Right cardiac atrium (tissue), 5 donors: ENCODE data around the gene SLC19A1. TPM values are rescaled to one million over a fixed set of nuclear protein-coding genes. Genes with fewer than 3 reads are reported as not detected.

Experiments used
- ATAC-seq, 2 donors: fragments of 200-7000 bp; cut with Tn5 transposase; one replicate each; pipeline versions ENCODE4 v1.8.0 to v1.9.1; 2020; ENCODE audit warnings: moderate library complexity in 2 of 2, mild to moderate bottlenecking in 1 of 2
- DNase-seq, 3 donors: peaks; one replicate each; pipeline ENCODE4 v3.0.0-alpha.2; 2020
- H3K27ac ChIP-seq: one replicate; pipeline ENCODE4 v1.5.1; 2013; ENCODE audit warnings: mild to moderate bottlenecking, low read length, control low read depth, moderate library complexity
- H3K27me3 ChIP-seq: one replicate; pipeline ENCODE4 v1.6.1; 2013; ENCODE audit not compliant: control insufficient read depth, insufficient read depth
- H3K4me1 ChIP-seq: one replicate; pipeline ENCODE4 v1.6.1; 2013; ENCODE audit warnings: low read length; ENCODE audit not compliant: control insufficient read depth, insufficient read depth
- H3K4me3 ChIP-seq: one replicate; pipeline ENCODE4 v1.5.1; 2013; ENCODE audit warnings: low read length, control low read depth
- H3K9me3 ChIP-seq: one replicate; pipeline ENCODE4 v1.6.1; 2013; ENCODE audit warnings: low read length; ENCODE audit not compliant: control insufficient read depth
- WGBS: extraction: QIAGEN DNeasy Blood & Tissue Kit; methylation state at CpG from one replicate; pipeline ENCODE4 v1.1.7; 2013; 5-methylcytosine and 5-hydroxymethylcytosine counted together
- intact Hi-C, 4 donors: fragments of 100-400 bp; cut with DNase I; formaldehyde crosslinking; loops; one replicate each; pipeline versions ENCODE4 v1.11.0 to v1.14.0; 2022 to 2023
- polyA plus RNA-seq: library from polyadenylated mRNA; stranded (reverse); fragments of 200-250 nt; gene quantifications from one replicate; pipeline ENCODE4 v1.2.3, GENCODE V29; 2013
- total RNA-seq, 4 donors: library from RNA; stranded (reverse); fragmentation: NEBNext Ultra II Directional; extraction: Animal tissue kit (Norgen Biotek cat#: 25700); gene quantifications; one replicate each; pipeline ENCODE4 v1.2.1, GENCODE V29; 2021
- donor health status: healthy with polysubstance abuse.
- donor health status: DM: no; HTN: yes; CAD: no.
- donor health status: DM: no; HTN: no; CAD: no.
- donor health status: DM: no; HTN: yes; CAD: no; lungs with severe emphysema.
- donor health status: DM: yes; HTN: yes; CAD: no.

The SLC19A1 gene
- total and polyA plus RNA-seq, 5 donors = 2.3 to 5.0 (median 3.9) TPM

GRCh38 chr21:45475797-45476570 lies 66.3 kb downstream of the SLC19A1 start:
- no peaks in the 10 kb centered on the region for H3K9me3 ChIP-seq
- 93% methylated on average over 53 of the region's 53 CpGs for WGBS
- ATAC-seq = no peak
- H3K4me3 ChIP-seq = no peak overlapping the region
- peaks cover 4% of the 10 kb centered on the region for H3K4me1 ChIP-seq
- H3K27me3 ChIP-seq = no peaks in the 10 kb centered on the region
- H3K27ac ChIP-seq = no peak overlapping the region
- peak in 2 of 3 donors; percentile 41 to 60 for DNase-seq
- intact Hi-C loops = loop anchor here in 1 of 4 donors (10.0 kb wide), 1 partner anchor 349 kb away; no protein-coding TSS in a partner anchor

DNA sequence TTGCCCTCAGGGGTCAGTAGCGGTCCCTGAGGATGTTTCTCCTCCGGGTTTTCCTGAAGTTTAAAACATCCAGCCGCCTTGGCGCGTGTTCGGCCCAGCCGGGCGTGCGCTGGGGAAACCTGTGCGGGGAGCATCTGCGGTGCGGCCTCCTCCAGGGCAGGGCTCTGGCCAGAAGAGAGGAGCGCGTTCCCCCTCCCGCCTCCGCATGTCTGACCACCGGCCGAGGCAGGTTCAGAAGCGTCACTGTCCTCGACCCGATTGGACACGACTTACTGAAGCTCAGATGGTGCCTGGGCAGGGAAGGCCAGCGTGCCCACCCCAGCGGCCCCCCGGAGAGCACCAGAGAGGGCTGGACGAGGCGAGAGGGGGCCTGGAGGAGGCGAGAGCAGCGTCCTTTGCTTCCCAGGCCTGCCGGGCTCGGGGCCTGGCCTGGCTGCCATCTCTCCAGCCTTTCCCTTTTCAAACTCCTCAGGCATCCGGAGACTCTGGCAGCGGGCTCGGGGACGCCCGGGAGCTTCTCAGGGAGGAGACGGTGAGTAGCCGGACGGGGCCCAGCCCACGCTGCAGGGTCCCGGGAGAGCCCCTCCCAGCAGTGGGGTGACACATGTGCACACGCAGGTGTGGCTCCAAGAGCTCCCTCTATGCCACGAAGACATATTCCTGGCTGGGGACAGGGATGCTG lies 67.1 kb downstream of the SLC19A1 start:
- peaks cover 4% of the 10 kb centered on the region for H3K4me1 ChIP-seq
- ATAC-seq = no peak
- no peaks in the 10 kb centered on the region for H3K27me3 ChIP-seq
- H3K27ac ChIP-seq = no peak overlapping the region
- H3K4me3 ChIP-seq = no peak overlapping the region
- 94% methylated on average over 43 of the region's 43 CpGs for WGBS
- peak in 2 of 3 donors; percentile 37 to 57 for DNase-seq
- intact Hi-C loops = loop anchor here in 1 of 4 donors (10.0 kb wide), 1 partner anchor 350 kb away; no protein-coding TSS in a partner anchor
- H3K9me3 ChIP-seq = no peaks in the 10 kb centered on the region

- no peaks in the 10 kb centered on the region for H3K9me3 ChIP-seq
- H3K4me3 ChIP-seq = no peak overlapping the region
- H3K4me1 ChIP-seq = peaks cover 4% of the 10 kb centered on the region
- DNase-seq (peak in 2 of 3 donors; percentile 62 to 72), ATAC-seq (no peak)
- intact Hi-C loops = loop anchor here in 1 of 4 donors (10.0 kb wide), 1 partner anchor 350 kb away; no protein-coding TSS in a partner anchor
- no peaks in the 10 kb centered on the region for H3K27me3 ChIP-seq
- 96% methylated on average over 18 of the region's 18 CpGs for WGBS
- no peak overlapping the region for H3K27ac ChIP-seq
Observed at GRCh38 chr21:45474323-45474950, 67.8 kb downstream of the SLC19A1 start.

DNA sequence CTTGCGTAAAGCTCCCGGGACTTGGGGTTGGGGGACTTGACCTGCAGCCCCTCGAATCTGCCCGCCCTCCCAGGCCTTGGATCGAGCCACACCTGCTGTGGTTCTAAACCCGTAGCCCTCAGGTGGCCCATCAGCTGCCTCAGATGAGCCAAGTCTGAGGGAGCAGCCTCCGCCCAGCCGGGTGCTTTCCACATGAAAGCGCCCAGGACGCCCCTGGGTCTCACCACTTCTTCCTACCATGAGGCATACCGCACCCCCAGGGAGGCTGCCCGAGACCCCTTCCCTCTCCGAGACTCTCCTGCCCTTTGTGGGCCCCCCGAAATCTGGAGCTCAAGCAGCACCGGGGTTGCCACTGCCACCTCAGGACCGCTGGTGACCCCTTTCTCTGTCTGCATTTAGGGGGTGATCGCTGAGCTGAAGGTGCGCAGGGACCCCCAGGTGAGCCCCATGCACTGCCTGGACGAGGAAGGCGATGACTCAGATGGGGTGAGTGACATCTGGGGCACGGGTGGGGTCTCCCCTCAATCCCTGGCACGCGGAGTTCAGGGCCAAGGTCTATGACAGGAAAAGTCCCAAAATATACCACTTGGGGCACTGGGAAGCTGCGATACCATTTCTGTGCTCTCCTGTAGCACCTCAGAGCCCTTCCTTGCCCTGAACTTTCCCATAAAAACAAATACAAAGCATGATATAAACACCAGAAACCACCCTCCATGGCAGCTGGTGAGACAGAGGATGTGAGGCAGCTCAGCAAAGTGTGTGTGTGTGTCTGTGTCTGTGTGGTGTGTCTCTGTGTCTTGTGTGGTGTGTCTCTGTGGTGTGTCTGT lies 68.5 kb downstream of the SLC19A1 start:
- no peak overlapping the region for H3K27ac ChIP-seq
- no peaks in the 10 kb centered on the region for H3K9me3 ChIP-seq
- WGBS = 93% methylated on average over 24 of the region's 24 CpGs
- H3K4me1 ChIP-seq = peaks cover 4% of the 10 kb centered on the region
- H3K27me3 ChIP-seq = no peaks in the 10 kb centered on the region
- no peak overlapping the region for H3K4me3 ChIP-seq
- intact Hi-C loops = loop anchor here in 1 of 4 donors (10.0 kb wide), 1 partner anchor 351 kb away; no protein-coding TSS in a partner anchor
- ATAC-seq (no peak), DNase-seq (peak in 2 of 3 donors; percentile 46 to 64)

- H3K9me3 ChIP-seq = no peaks in the 10 kb centered on the region
- H3K27me3 ChIP-seq = no peaks in the 10 kb centered on the region
- peak in 2 of 3 donors; percentile 62 to 74 for DNase-seq
- H3K4me1 ChIP-seq = peaks cover 1% of the 10 kb centered on the region
- intact Hi-C loops = loop anchor here in 1 of 4 donors (10.0 kb wide), 1 partner anchor 352 kb away; no protein-coding TSS in a partner anchor
- ATAC-seq = no peak
- no peak overlapping the region for H3K4me3 ChIP-seq
- H3K27ac ChIP-seq = no peak overlapping the region
- 87% methylated on average over 42 of the region's 42 CpGs for WGBS
Observed at GRCh38 chr21:45472445-45473365, 69.5 kb downstream of the SLC19A1 start.

DNA sequence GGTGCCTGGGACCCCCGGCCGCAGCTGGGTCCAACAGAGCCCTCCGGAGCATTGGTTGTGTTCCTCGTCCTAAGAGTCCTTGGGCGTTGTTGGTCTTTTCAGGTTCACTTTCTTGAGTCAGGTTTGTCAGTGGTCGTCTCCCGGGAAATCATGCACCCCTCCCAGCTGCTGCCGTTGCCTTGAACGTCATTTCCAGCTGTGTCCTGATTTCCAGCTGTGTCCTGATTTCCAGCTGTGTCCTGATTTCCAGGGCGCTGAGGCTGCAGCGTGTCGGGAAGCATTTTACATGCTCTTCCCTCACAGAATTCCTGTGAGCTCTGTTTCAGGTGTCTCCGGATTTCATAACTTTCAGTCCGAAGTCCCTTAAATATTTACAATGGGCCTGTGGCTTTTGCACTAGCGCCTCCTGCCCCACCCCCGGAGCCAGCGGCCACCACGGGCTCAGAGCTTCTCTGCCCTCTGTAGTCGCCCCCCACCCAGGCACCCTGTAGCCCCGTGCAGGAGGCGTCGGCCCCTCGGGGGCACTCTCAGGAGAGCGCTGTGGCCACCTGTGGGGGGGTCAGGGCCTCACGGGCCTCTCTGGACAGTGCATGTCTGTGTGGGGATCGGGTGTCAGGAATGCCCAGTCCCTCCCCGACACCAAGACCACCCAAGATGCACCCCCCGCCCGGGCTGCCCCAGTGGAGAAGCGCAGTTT lies 70.6 kb downstream of the SLC19A1 start:
- H3K4me3 ChIP-seq = no peak overlapping the region
- DNase-seq (peak; percentile 67 to 83 (median 74)), ATAC-seq (peak; percentile 42 to 47)
- peak overlapping the region; percentile 7 for H3K27ac ChIP-seq
- WGBS = 47% methylated on average over 30 of the region's 30 CpGs
- no peaks in the 10 kb centered on the region for H3K27me3 ChIP-seq
- peaks cover 1% of the 10 kb centered on the region for H3K4me1 ChIP-seq
- intact Hi-C loops = loop anchor here in 1 of 4 donors (10.0 kb wide), 1 partner anchor 353 kb away; no protein-coding TSS in a partner anchor
- no peaks in the 10 kb centered on the region for H3K9me3 ChIP-seq

DNA sequence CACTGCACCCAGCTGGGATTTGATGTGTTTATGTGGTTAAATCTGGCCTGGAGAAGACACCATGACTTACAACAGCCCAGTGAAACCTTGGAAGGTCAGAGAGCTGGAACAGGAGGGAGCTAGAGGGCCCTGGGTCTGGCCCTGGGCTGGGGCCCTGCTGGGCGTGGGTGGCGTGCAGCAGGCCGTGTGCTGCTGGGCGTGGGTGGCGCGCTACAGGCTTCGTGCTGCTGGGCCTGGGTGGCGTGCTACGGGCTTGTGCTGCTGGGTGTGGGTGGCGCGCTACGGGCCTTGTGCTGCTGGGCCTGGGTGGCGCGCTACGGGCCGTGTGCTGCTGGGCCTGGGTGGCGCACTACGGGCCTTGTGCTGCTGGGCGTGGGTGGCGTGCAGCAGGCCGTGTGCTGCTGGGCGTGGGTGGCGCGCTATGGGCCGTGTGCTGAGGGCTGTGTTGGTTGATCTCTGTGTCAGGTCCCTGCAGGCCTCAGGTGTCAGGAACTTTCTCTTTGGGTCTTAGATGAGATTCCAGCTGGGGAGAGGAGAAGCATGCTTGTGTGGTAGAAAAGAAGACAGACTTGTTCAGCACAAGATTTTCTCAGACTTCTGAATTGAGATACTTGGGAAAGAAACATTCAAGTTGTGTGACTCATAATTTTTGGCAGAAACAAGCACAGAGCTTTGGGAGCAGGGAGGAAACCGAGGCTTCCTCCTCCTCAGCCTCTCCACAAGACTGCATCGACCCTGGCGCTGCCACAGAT lies 71.3 kb downstream of the SLC19A1 start:
- H3K4me3 ChIP-seq = no peak overlapping the region
- DNase-seq = peak; percentile 69 to 85 (median 83)
- 44% methylated on average over 28 of the region's 28 CpGs for WGBS

GRCh38 chr21:45470087-45470515 lies 72.1 kb downstream of the SLC19A1 start:
- Histone ChIP-seq H3K27me3 (no peaks in the 10 kb centered on the region), H3K9me3 (no peaks in the 10 kb centered on the region), H3K27ac (no peak overlapping the region), H3K4me3 (no peak overlapping the region), H3K4me1 (peaks cover 1% of the 10 kb centered on the region)
- intact Hi-C loops = loop anchor here in 1 of 4 donors (10.0 kb wide), 1 partner anchor 355 kb away; no protein-coding TSS in a partner anchor
- ATAC-seq (no peak), DNase-seq (peak; percentile 14 to 49 (median 29))
- WGBS = 86% methylated on average over 7 of the region's 7 CpGs

More for the DNA sequence above, 71.3 kb downstream of the SLC19A1 start:
- H3K9me3 ChIP-seq = no peaks in the 10 kb centered on the region
- intact Hi-C loops = loop anchor here in 1 of 4 donors (10.0 kb wide), 1 partner anchor 354 kb away; no protein-coding TSS in a partner anchor
- no peaks in the 10 kb centered on the region for H3K27me3 ChIP-seq
- peak overlapping the region; percentile 22 for H3K27ac ChIP-seq
- peak; percentile 73 to 77 for ATAC-seq
- peaks cover 1% of the 10 kb centered on the region for H3K4me1 ChIP-seq
